Activated CD4-positive, CD25-positive, alpha-beta regulatory T cell treated with anti-CD3 and anti-CD28 coated beads, Interleukin-2, amount 50 U/mL, for 16 hours (primary cell): Measurements from ENCODE around the gene FAM234A.

Experiments
- DNase-seq: peaks from one replicate; pipeline ENCODE4 v3.0.0-alpha.2; 2020; ENCODE audit warnings: low read depth, low spot score

FAM234A gene

GRCh38 chr16:280991-281659 lies 46.5 kb downstream of the FAM234A start:
- no peak for DNase-seq

- no peak for DNase-seq
Measured at GRCh38 chr16:281660-282255, 47.1 kb downstream of the FAM234A start.

DNA sequence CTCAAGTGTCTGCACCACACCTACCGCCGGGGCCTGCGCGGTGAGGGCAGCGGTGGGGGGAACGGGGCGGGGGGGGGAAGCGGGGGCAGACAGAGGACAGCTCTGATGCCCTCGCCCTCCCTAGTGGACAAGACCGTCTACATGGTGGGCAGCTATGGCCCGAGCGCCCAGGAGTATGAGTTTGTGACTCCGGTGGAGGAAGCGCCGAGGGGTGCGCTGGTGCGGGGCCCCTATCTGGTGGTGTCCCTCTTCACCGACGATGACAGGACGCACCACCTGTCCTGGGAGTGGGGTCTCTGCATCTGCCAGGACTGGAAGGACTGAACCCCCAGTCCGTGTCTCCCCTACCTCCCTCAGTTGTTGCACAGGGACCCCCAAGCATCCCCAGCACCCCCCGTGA lies 47.9 kb downstream of the FAM234A start:
- DNase-seq, result no peak

GRCh38 chr16:283033-283805 lies 48.6 kb downstream of the FAM234A start, which contains the start of gene PDIA2:
Gene PDIA2 (plus strand): TSS chr16:283164. CDS start chr16:283170, 6 bp downstream.
- no peak for DNase-seq

DNA sequence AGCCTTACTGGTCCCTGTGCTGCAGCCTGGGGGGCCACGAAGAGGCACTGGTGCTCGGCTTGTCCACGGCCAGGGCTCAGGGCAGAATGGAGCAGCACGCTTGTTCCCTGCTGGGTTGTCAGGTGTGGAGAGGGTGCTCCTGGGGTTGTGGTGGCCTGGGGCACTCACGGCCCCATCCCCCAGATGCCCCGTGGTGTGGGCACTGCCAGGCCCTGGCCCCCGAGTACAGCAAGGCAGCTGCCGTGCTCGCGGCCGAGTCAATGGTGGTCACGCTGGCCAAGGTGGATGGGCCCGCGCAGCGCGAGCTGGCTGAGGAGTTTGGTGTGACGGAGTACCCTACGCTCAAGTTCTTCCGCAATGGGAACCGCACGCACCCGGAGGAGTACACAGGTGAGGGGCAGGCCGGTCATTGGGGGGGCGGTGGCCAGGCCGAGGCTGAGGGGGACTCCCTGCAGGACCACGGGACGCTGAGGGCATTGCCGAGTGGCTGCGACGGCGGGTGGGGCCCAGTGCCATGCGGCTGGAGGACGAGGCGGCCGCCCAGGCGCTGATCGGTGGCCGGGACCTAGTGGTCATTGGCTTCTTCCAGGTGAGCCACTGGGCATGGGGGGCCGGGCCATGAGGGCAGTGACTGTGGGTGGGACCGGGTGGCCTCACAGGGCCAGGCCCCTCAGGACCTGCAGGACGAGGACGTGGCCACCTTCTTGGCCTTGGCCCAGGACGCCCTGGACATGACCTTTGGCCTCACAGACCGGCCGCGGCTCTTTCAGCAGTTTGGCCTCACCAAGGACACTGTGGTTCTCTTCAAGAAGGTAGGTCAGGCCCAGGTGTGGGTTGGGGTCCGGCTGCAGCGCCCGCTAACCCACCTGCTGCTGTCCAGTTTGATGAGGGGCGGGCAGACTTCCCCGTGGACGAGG lies 49.8 kb downstream of the FAM234A start:
- DNase-seq, result no peak

DNA sequence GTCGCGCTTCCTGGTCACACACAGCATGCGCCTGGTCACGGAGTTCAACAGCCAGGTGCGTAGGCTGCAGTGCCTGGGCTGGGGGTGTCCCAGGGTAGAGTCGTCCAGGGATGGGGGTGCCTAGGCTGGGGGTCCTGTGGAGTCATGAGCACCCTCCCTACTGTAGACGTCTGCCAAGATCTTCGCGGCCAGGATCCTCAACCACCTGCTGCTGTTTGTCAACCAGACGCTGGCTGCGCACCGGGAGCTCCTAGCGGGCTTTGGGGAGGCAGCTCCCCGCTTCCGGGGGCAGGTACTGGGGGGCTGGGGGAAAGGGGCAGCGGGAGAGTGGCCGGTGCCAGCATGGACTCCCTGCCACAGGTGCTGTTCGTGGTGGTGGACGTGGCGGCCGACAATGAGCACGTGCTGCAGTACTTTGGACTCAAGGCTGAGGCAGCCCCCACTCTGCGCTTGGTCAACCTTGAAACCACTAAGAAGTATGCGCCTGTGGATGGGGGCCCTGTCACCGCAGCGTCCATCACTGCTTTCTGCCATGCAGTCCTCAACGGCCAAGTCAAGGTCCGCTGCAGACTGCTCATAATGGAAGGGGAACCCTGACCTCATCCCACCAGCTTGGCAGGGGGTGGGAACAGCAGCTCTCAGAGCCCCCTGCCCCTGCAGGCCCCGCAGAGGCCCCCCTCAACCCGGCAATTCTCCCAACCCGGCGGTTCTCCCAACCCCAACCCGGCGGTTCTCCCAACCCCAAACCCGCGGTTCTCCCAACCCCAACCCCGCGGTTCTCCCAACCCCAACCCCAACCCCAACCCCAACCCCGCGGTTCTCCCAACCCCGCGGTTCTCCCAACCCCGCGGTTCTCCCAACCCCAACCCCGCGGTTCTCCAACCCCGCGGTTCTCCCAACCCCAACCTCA lies 50.8 kb downstream of the FAM234A start:
- DNase-seq, result no peak

GRCh38 chr16:286491-287297 lies 52.1 kb downstream of the FAM234A start:
- no peak for DNase-seq

DNA sequence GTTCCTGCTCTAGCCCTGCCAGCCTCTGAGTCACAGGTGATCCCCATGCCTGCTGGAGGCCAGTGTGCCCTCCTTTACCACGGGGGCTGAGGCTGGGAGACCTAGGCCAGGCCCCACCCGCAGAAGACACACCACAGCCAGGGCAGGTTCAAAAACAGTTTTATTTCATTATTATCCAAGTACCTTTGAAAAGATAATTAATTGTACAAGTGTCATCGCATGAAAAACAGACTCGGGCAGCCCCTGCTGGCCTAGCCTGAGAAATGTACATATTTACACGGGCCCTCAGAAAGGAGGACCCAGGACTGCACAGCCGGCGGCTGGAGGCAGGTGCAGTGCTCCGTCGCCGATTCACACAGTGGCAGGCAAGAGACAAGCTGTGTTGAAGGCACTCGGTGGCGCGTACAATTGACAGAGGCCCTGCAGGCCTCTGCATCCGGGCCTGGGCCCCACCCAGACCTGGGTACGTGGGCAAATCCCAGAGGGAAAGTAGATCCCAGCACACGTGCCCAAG lies 52.7 kb downstream of the FAM234A start:
- DNase-seq, result no peak

GRCh38 chr16:287981-288920 lies 53.6 kb downstream of the FAM234A start:
- DNase-seq, result no peak

DNA sequence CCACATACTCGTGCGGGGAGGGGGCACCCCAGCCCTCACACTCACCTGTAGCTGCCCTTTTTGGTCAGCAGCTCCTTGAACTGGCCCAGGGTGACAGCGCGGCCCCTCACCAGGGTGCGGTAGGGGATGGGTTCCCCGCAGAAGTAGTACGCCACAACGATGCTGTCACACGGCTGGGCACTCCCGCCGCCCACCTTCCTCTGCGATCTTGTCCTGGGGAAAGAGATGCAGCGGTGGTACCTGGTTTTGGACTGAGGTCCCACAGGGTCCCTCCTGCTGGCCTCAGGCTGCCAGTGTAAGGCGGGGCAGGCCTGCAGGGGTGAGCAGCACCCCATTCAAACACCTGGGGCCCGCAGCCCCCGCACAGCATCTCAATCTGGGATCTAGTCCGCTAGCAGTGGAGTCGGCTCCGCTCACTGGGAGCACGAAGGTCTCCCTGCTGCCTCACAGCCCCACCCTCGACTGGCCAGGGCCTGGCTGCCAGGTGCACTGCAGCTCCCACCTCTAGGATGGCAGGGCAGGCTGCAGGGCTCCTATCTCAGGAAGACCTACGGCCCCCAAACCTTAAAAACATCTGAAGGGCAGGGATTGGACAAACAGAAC lies 54.9 kb downstream of the FAM234A start:
- DNase-seq, result no peak

DNA sequence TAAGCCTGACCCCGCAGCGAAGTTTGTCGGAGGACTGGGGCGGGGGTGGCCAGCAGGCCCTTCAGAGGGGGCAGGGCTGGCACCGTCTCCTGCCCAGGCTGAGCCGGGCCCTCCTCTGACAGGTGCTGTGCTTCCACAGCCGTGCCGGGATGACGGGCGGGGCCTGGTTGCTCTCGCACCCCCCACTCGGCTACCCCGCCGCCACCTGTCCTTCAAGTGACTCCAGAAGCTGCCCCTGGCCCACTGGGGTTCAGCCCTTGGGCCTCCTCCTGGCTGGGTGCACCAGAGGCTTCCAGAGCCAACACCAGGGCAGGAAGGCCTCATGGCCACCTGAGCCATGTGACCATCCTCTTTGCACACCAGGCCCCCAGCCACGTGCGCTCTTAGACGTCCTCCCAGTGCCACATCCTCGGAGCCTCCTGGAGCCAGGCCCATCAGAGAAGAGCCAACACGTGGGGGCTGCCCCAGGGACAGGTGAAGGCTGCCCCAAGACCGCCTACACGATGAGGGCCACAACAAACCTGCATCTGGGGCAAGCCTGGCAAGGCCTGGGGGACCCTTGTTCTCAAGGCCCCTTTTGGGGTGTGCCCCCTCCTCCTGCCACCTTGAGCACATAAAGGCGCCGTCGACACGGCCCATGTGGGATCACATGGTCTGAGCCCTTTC lies 55.5 kb downstream of the FAM234A start:
- DNase-seq, result no peak

DNA sequence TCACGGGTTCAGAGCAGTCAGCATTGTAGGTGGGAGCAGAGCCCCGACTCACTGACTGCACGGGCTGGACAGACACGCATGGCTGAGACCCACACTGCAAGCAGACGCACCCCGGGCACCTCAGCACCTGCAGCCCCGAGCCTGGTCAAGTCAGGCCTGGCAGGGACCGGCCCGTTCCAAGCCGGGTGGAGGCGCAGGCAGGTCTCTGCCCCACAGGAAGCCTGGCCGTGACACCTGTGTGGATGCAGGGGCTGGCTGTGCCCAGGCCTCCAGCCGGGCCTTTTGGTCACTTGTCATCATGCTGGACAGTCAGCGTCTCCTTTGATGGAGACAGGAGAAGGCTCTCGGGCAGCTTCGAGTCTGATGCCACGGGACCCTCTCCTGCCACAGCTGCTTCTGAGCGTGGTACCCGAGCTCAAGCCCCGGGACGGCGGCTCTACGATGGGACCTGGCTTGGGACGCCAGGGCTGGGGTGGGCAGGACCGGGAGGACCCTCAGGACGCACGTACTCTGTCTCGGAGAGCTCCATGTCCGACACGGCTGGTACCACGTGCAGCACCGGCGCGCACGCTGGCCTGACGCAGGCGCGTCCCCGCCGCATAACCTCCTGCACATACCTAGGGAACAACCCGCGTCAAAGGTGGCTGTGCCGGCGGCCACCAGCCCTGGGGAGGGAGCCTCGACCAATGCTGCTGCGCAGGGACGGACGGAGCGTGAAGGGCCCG lies 56.2 kb downstream of the FAM234A start:
- no peak for DNase-seq

GRCh38 chr16:291539-291938 lies 56.9 kb downstream of the FAM234A start:
- DNase-seq, result no peak

DNA sequence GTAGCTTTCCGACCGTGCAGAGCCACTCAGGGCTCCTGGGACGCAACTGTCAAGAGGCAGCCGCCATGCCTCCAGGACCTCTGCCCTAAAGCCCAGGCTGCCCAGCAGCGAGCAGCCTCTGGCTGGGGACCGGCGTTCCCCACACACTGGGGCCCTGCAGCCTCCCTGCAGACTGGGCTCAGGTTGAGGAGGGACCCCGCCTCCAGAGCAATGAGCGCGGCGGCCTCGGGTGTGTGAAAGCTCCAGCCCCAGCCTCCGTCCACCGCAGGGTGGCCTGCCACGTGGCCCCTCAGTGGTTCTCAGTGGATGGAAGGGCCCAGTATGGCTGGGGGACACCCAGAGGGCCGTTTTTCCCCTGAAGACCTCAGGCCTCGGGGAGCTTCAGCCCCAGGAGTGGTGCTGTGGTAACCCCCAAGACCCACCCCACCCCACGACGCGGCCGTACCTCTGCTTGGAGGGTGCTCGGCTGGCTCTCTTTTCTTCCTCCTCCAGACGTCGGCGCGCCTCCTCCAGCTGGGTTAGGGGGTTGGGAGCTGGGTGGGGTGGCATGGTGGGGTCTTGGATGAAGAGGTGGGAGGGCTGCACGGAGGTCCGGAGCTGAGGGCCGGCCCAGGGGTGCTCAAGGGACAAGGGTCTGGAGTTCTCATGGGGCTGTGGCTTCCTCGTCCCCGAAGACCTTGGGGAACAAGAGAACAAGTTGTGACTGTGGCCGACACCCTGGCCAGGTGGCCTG lies 58.6 kb downstream of the FAM234A start:
- no peak for DNase-seq

DNA sequence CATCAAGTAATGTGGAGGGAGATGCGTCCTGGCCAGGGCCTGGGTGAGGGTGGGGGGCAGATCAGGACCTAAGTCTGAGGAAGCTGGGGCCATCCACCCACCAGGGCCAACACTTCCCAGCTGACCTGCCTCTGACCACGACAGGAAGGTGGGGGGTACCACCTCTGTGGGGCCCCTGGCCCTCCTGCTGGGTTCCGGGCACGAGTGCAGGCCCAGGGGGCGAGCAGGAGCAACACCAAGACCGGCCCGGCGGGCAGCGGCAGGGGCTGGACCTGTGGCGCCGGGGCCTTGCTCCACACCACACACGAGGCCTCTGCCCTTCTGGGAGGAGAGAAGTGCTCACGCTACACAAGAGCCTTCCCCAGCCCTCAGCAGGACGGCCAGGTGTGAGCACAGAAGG lies 61.7 kb downstream of the FAM234A start:
- DNase-seq, result no peak
